GM19239 (cell line): ENCODE data around the gene PNMA8A.
"Not testable (repeated sequence)": the region's sequence is repeated elsewhere in the genome, so short reads cannot be mapped to it uniquely, and the experiment has no call there.

ENCODE experiments used
- DNase-seq: peaks from one replicate; pipeline ENCODE4 v3.0.0; 2011; ENCODE audit warnings: low spot score; ENCODE audit not compliant: insufficient read length
- FAIRE-seq: peaks from 2 replicates; lab custom pipeline; 2011; peaks lifted over from hg19 to GRCh38; lab: Jason Lieb, UNC

PNMA8A gene, protein sequence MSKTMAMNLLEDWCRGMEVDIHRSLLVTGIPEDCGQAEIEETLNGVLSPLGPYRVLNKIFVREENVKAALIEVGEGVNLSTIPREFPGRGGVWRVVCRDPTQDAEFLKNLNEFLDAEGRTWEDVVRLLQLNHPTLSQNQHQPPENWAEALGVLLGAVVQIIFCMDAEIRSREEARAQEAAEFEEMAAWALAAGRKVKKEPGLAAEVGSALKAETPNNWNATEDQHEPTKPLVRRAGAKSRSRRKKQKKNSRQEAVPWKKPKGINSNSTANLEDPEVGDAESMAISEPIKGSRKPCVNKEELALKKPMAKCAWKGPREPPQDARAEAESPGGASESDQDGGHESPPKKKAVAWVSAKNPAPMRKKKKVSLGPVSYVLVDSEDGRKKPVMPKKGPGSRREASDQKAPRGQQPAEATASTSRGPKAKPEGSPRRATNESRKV

DNA sequence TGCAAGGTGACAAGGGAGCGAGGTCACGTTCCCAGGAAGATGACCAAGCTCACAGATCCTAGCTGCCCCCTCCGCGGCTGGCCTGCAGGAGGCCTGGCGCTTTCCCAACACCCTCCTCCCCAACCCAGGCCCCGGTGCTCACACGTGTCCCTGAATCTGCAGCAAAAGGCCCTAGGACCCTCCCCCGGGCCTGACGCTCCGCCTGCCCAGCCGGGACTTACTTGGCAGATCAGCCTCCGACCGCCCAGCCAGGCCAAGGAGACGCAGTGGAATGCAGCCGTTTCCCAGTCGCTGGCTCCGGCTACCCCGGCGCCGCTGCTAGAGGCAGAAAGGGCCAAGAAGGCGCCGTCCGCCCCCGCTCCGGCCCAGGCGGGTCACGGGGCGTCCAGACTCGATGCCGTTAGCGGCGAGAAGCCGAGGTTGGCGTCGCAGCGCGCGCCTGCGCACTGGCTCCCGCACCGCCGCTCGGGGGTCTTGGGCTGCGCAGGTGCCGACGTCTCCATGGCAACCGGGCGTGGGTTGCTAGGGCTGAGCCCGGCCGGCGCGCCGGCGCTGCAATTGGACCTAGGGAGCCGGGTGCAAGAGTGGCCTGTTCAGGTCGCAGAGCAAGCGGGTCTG is at the start of gene PNMA8A:
TSS of gene PNMA8A (minus strand) at position 448 of the 618 bp plus-strand sequence. CDS start 528 bp downstream, outside the sequence.
- DNase-seq (no peak), FAIRE-seq (no peak)

DNA sequence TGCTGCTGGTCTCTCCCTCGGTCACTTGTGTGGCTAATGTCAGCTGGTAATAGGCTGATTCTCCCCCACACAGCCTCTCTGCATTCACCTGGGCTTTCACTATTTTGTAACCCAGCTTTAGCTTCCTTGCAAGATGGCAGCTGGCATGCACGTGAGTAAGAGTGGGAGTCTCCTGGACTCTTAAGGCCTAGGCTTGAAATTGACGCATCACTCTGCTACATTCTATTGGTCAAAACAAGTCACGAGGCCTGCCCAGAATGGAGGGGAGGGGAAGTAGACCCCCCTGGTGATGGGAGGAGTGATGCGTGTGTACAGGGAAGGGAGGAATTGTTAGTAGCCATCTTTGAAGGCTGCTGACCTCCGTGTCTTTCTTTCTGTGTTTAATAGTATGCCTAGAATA is 49.3 kb upstream of the PNMA8A start:
- FAIRE-seq: no peak
- no peak for DNase-seq

DNA sequence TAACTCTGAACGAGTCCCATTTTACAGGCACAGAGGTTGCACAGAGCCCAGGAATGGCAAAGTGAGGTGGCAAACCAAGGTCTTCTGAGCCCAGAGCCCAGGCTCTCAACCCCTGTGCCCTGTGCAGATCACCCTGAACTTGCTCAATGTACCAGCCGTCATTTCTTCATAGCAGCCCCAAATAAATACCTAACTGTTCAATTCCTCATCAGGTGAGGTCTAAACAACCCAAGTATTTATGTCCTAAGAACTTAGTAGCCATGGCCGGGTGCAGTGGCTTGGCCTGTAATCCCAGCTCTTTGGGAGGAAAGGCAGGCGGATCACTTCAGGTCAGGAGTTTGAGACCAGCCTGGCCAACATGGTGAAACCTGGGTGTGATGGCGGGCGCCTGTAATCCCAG is 46.1 kb upstream of the PNMA8A start:
- DNase-seq (no peak), FAIRE-seq (no peak)

DNA sequence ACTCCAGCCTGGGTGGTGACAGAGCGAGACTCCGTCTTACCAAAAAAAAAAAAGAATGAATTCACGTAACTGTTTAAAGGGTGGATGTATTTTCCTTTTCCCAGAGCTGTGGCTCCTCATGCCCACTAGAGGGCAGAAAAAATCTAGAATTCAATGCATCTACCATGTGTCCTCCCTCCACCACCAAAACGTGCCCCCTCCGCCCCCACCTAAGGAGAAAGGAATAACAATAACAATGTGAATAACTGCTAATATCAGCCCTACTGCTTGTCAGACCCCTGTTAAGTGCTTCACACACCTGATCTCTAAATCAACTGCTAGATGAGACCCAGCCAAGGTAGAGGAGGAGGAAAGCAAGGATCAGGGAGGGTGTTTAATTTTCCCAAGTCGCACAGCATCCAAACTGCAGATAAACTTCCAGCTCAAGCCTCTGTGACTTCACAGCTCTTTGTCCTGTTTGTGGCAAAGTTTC is 44.6 kb upstream of the PNMA8A start:
- DNase-seq (no peak), FAIRE-seq (no peak)

DNA sequence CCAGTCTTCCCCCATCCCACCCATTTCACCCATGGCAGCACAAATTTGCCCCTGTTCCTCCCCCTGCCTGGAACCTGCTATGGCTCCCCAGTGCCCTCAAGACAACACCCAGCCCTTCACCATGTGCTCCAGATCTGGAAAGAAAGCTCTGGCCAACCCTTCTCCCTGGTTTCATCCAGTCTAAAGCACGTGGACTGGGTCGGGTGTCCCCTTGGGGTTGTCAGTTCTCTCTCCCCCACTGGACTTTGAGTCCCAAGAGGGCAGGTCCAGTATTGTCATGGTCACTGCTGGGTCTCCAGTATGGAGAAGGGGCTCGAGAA is 43.9 kb upstream of the PNMA8A start:
- DNase-seq (no peak), FAIRE-seq (no peak)

DNA sequence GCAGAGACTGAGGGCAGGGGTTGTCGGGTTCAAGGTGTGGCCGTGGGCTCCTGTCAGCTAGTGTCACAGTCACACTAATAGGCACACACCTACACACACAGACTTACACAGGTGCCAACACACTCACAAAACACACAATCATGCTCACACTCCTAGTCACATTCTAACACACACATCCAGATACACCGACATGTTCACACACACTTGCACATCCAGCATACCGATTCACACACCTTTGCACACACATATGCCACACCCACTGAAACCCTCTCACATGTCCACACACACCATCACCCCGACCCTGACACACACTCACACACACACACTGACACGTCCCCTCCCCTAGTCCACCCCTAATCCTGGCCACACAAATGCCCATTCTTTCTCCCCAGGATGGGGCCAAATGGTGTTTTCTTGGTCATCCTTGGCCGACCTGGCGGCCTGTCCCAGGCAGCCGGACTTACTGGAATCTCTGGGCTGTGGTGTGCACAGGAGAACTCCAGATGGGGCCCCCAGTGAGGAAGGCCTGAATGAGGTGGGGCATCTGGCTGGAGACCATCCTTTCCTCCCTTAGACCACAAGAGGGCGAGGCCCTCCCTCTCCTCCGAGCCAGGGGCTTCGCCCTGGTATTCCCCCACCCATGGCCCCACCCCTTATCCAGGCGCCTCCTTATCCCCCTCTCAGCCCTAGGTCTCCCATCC is 43.4 kb upstream of the PNMA8A start:
- FAIRE-seq (no peak), DNase-seq (no peak)

DNA sequence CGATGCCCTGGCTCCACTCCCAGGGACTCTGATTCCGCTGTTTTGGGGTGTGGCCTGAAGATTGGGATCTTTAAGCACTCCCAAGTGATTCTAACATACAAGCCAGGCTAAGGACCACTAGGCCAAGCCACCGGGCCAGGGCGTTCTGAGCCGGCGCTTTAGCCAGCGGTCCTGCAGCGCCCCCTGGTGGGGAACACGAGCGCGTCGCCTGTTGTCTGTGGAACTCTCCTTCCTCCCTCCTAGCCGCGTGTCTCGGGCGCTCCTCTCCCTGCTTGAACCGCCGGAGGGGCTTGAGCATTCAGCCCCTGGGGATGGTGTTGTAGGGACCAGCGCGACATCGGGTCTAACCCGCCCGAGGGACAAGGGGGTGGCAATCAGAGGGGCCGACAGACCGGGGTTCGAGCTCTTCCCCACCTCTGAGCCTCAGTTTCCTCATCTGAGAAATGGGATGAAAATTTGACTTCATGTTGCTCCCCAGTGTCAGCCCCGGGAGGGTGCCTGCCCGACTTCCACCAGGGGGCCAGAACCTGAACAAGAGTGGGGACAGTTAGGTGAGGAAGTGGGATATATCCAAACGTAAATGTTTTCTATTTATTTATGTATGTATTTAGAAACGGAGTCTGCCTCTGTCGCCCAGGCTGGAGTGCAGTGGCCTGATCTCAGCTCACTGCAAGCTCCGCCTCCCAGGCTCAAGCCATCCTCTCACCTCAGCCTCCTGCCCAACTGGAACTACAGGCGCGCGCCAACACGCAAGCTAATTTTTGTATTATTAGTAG is 42.3 kb upstream of the PNMA8A start:
- FAIRE-seq (no peak), DNase-seq (peak; percentile 68)

DNA sequence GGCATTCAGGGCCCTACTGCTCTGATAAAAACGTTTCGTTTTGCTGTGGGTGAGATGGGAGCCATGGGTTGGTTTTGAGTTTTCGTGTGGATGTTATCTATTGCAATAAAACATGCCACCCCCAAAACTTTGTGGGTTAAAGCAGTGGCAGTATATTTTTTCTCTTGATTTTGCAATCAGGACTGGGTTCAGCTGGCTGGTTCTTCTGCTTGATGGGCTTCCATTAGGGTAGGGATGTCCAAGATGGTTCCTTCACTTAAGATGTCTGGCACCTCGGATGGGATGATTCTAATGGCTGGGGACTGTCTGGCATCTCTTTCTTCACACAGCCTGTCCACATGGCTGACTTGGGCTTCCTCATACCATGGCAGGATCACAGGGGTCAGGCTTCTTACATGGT is 39.9 kb upstream of the PNMA8A start:
- DNase-seq (no peak), FAIRE-seq (no peak)

DNA sequence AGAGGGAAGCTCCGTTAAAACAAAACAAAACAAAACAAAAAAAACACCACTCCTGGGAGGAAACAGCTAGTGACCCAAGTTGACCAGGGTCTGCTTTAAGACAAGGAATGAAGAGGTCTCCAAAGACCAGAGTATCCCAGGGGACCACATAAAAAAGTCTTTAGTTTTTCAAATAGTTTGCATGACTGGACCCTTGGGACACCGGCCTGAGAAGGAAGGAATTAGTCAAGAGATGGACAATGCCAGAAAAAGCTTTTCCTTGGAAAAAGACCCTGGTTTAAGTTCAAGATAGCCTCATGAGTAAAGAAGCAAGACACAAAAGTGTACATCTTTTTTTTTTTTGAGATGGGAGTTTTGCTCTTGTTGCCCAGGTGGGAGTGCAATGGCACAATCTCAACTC is 36.8 kb upstream of the PNMA8A start:
- no peak for DNase-seq
- no peak for FAIRE-seq

DNA sequence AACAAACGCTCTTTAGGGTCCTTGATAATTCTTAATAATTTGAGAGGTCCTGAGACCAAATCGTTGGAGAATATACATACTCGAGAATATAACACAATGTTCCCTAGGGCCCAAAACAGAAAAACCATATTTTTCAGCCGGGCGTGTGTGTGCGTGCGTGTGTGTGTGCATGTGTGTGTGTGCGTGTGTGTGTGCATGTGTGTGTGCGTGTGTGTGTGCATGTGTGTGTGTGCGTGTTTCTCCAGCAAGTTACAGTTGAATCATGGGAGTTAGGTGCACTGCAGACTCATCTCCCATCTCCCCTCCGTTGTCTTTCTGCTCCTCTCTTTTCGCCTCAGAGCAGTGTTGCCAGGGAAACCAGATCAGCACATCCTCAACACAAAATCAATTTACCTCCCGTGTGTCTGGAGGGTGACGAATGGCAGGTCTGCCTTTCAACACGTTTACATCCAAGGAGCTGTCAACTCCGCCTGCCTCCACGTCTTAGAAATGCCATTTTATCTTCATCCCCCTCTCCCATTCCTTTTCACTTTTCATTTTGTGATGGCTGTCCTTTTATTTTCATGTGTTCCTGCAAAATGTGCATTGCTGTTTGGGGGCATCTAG is 32.6 kb upstream of the PNMA8A start:
- DNase-seq (no peak), FAIRE-seq (no peak)

DNA sequence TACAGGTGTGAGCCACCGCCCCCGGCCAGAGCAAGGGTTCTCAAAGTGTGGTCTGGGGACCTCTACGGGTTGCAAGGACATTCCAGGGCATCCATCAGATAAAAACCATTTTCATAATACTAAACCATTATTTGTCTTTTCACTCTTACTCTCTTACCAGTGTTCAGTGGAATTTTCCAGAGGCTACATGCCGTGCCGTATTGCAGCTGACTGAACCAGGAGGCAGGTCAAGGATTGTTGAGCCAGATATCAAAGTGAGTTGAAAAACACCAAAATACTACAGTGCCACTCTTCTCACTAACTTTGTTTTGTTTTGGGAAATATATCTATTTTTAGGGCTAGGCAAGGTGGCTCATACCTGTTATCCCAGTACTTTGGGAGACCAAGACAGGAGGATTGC is 31.5 kb upstream of the PNMA8A start:
- DNase-seq (no peak), FAIRE-seq (no peak)

DNA sequence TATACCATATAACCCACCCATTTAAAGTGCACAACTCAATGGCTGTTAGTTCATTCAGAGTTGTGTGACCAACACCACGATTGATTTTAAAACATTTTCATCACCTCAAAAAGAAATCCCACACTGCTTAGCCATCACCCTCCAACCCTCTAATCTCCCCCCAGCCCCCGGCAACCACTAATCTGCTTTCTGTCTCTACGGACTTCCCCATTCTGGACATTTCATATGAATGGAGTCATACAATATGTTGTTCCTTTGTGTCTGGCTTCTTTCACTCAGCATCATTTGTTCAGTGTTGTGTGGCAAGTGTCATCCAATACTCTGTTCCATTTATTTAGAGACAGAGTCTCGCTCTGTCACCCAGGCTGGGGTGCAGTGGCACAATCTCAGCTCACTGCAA is 28.3 kb upstream of the PNMA8A start:
- DNase-seq (no peak), FAIRE-seq (no peak)

DNA sequence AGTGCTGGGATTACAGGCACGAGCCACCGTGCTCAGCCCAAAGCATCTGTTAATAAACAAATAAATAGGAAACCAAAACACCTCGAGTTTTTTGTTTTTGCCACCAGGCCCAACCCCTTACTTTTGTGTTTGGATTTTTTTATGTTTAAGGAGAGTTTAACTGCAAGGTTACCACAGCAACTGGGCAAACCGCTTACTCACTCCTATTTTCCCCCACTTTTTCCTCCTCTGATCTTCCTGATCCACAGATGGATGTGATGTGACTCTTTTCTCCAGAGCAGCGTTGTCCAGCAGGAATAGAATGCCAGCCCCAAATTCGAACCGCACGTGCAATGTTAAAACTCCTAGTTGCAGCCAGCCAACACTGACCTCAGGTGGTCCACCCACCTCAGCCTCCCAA is 26.4 kb upstream of the PNMA8A start:
- no peak for FAIRE-seq

DNA sequence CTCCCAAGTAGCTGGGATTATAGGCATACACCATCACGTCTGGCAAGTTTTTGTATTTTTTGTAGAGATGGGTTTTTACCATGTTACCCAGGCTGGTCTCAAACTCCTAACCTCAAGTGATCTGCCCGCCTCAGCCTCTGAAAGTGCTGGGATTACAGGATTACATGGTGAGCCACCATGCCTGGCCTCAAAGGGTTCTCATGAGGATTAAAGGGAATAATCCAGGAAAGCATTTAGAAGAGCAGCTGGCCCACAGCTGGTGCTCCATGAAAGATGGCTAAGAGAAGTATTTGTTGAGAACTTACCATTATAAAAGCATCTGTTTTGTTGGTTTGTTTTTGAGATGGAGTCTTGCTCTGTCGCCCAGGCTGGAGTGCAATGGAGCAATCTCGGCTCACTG is 25.5 kb upstream of the PNMA8A start:
- not testable (repeated sequence) for FAIRE-seq, DNase-seq

More for the DNA sequence above, 26.4 kb upstream of the PNMA8A start:
- DNase-seq: no peak

DNA sequence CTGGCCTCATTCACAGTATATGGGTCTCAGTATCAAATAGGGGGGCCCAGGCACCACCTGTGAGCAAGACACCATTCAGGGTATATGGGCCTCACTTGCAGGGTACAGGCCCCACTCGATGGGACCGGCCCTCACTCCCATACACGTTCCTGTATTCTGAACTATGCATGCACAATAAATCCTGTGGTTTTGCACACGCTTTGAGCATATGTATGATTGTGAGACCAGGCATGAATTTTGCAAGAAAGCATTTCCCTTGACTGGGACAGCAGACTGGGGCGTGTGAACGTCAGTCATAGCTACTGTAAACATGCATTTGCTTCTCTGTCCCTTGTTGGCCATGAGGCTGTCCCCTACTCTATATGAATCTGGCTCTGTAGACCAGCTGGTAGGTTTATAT is 24.9 kb upstream of the PNMA8A start:
- FAIRE-seq (no peak), DNase-seq (no peak)

DNA sequence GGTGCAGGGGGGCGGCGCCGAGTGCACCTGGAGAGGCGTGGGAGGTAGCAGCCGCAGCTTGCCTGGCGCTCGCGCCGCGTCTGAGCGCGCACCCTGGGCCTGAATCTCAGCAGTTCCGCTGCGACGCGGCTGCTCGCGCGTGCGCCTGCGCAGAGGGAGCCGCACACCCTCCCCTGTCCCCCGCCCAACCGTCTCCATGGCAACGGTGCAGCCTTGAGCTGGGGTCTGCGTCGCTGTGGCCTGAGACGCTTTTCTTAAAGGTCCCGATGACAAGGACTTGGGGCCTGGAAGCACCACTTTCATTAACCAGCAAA is 24.4 kb upstream of the PNMA8A start, which contains the start of gene PNMA8B:
TSS of gene PNMA8B (minus strand) at position 82 of the 314 bp plus-strand sequence. CDS start 402 bp downstream, outside the sequence.
- DNase-seq (no peak), FAIRE-seq (no peak)

DNA sequence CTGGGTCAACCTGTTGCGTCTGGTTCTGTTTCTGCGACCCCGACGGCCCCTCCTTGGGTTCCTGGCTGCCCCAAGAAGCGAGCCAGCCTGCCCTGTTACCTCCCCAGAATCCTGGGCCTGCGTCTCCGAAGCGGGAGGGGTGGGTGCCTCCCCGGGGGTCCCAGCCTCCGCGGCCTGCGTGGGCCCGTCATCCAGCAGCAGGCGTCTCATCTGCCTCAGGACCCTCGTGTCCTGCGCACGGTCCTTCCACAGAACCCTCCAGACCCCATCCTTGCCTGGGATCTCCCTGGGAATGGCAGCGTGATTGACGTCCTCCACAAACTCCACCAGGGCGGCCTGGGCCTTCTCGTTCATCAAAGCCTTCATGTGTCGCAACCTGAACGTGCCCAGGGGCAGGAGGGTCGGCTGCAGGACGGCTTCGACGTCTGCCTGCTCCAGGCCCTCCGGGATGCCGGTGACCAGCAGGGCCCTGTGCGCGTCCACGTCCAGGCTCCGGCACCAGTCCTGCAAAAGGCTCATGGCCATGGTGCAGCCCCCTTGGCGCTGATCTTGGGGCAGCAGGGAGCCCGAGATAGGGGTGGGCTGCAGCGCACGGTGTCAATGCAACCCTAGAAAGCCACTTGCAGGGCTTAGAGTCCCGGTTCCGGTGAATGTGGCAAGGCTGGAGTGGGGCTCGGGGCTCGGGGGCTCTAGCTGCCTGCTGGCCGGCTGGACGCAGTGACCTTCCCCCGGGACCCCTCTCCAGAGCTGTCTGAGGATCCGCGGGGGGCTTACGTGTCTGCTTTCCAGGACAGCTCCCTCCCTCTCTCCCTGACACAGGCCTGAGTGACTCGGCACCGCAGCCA is 23.8 kb upstream of the PNMA8A start:
- no peak for FAIRE-seq
- DNase-seq: no peak

DNA sequence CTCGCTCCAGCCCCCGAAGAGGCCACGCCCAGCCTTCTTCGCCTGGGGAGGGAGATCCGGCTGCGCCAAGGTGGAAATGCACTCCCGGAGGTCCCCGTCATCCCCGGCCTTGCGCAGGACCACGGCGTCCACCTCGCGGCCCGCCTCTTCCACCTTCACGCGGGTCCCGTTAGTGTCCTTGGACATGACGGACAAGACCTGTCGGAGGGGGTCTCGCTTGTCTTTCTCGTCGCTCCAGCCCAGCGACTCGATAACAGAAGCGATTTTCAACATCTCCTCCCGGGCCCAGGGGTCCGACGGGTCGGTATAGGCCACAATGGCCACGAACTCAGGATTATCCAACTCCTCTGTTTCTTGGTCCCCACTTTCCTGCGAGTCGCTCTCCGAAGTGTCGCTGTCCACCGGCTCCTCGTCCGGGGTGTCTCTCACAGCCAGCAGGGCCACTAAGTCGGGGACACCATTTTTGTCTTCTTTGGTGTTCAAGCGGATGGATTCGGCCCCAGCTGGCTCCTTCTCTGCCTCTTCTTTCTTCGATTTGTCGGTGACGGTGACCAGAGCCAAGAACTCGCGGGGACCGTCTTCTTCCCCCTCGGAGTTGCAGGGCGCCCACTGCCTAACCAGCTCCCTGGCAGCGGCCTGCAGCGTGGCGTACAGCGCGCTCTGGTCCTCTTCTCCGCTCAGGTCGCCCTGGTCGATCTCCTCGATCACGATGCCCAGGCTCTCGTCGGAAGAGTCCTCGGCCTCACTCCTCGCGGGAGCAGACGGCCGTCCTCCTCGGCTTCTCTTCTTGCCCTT is 23.0 kb upstream of the PNMA8A start:
- FAIRE-seq (no peak), DNase-seq (no peak)
